Measurements from ENCODE around the gene ZFR2. TPM values are rescaled to one million over a fixed set of nuclear protein-coding genes. Genes with fewer than 3 reads are reported as not detected.
"Not testable (repeated sequence)": the region's sequence is repeated elsewhere in the genome, so short reads cannot be mapped to it uniquely, and the experiment has no call there.

ZFR2 gene
- total and polyA plus RNA-seq, 4 donors = not detected

GRCh38 chr19:3767050-3767449 lies 101.8 kb downstream of the ZFR2 start:
- Histone ChIP-seq H3K27ac (ENCODE audit: low read depth in 1 of 2, low read length in 2 of 2) (no peak overlapping the region), H3K27me3 (ENCODE audit: control insufficient read depth in 4 of 4, insufficient read depth in 4 of 4, low read length in 3 of 4) (no peaks in the 10 kb centered on the region), H3K4me3 (ENCODE audit: low read depth in 1 of 3, low read length in 3 of 3) (no peak overlapping the region), H3K9me3 (ENCODE audit: control insufficient read depth in 4 of 4, low read length in 3 of 4) (no peaks in the 10 kb centered on the region), H3K36me3 (ENCODE audit: control insufficient read depth in 4 of 4, insufficient read depth in 3 of 4, low read depth in 1 of 4, low read length in 3 of 4) (peaks cover 3 to 34% (median 7%) of the 10 kb centered on the region in 4 donors), H3K4me1 (ENCODE audit: control insufficient read depth in 4 of 4, insufficient read depth in 4 of 4, low read length in 3 of 4) (peaks cover 0 to 6% (median 3%) of the 10 kb centered on the region in 4 donors), H3K9ac (ENCODE audit: low read depth in 1 of 2, low read length in 2 of 2) (no peak overlapping the region)
- TF ChIP-seq ATF3 (IDR thresholded peaks at IDR 0.05) (no peak), HNF4G (IDR thresholded peaks at IDR 0.05) (no peak), MAX (IDR thresholded peaks at IDR 0.05) (no peak), HNF4A (conservative IDR thresholded peaks at IDR 0.05) (no peak), JUND (IDR thresholded peaks at IDR 0.05) (no peak), YY1 (IDR thresholded peaks at IDR 0.05) (no peak), RAD21 (IDR thresholded peaks at IDR 0.05) (no peak), RXRA (IDR thresholded peaks at IDR 0.05) (no peak), SP1 (IDR thresholded peaks at IDR 0.05) (no peak)
- no peak for DNase-seq (ENCODE audit: low spot score)
- 94% methylated on average over 23 of the region's 23 CpGs for WGBS

GRCh38 chr19:3766520-3766919 lies 102.3 kb downstream of the ZFR2 start:
- Histone ChIP-seq H3K9ac (ENCODE audit: low read depth in 1 of 2, low read length in 2 of 2) (no peak overlapping the region), H3K27me3 (ENCODE audit: control insufficient read depth in 4 of 4, insufficient read depth in 4 of 4, low read length in 3 of 4) (no peaks in the 10 kb centered on the region), H3K4me3 (ENCODE audit: low read depth in 1 of 3, low read length in 3 of 3) (no peak overlapping the region), H3K36me3 (ENCODE audit: control insufficient read depth in 4 of 4, insufficient read depth in 3 of 4, low read depth in 1 of 4, low read length in 3 of 4) (peaks cover 3 to 34% (median 7%) of the 10 kb centered on the region in 4 donors), H3K27ac (ENCODE audit: low read depth in 1 of 2, low read length in 2 of 2) (no peak overlapping the region), H3K4me1 (ENCODE audit: control insufficient read depth in 4 of 4, insufficient read depth in 4 of 4, low read length in 3 of 4) (peaks cover 2 to 10% (median 4%) of the 10 kb centered on the region in 4 donors), H3K9me3 (ENCODE audit: control insufficient read depth in 4 of 4, low read length in 3 of 4) (no peaks in the 10 kb centered on the region)
- TF ChIP-seq SP1 (IDR thresholded peaks at IDR 0.05) (no peak), TAF1 (conservative IDR thresholded peaks at IDR 0.05) (no peak), ZBTB33 (IDR thresholded peaks at IDR 0.05) (no peak), ATF3 (IDR thresholded peaks at IDR 0.05) (no peak), YY1 (IDR thresholded peaks at IDR 0.05) (no peak), JUND (IDR thresholded peaks at IDR 0.05) (no peak), HNF4A (conservative IDR thresholded peaks at IDR 0.05) (no peak), RAD21 (IDR thresholded peaks at IDR 0.05) (no peak)
- 79% methylated on average over 7 of the region's 7 CpGs for WGBS
- DNase-seq (ENCODE audit: low spot score) = no peak

- H3K9ac ChIP-seq (ENCODE audit: low read depth in 1 of 2, low read length in 2 of 2) = not testable (repeated sequence)
These were observed 103.1 kb downstream of the ZFR2 start for GRCh38 chr19:3765757-3766156.

More at GRCh38 chr19:3765757-3766156, 103.1 kb downstream of the ZFR2 start:
- H3K4me3 ChIP-seq (ENCODE audit: low read depth in 1 of 3, low read length in 3 of 3); H3K27me3 ChIP-seq (ENCODE audit: control insufficient read depth in 4 of 4, insufficient read depth in 4 of 4, low read length in 3 of 4); H3K27ac ChIP-seq (ENCODE audit: low read depth in 1 of 2, low read length in 2 of 2); DNase-seq (ENCODE audit: low spot score); H3K9me3 ChIP-seq (ENCODE audit: control insufficient read depth in 4 of 4, low read length in 3 of 4): not testable (repeated sequence)
- Histone ChIP-seq H3K4me1 (ENCODE audit: control insufficient read depth in 4 of 4, insufficient read depth in 4 of 4, low read length in 3 of 4) (peaks cover 3 to 14% (median 5%) of the 10 kb centered on the region in 4 donors), H3K36me3 (ENCODE audit: control insufficient read depth in 4 of 4, insufficient read depth in 3 of 4, low read depth in 1 of 4, low read length in 3 of 4) (peaks cover 3 to 34% (median 7%) of the 10 kb centered on the region in 4 donors)
- WGBS = 97% methylated on average over 5 of the region's 5 CpGs
